HPDE6-E6E7 (cell line): Measurements from ENCODE around the gene OSBPL1A.

Experiments
- DNase-seq: peaks from one replicate; pipeline ENCODE4 v3.0.0; 2011; ENCODE audit warnings: missing footprints; ENCODE audit errors: extremely low spot score

OSBPL1A gene

GRCh38 chr18:24397694-24398368 is at the start of gene OSBPL1A:
Gene OSBPL1A, minus strand, starts transcription at chr18:24397824. Its CDS starts 20,291 bp downstream, at chr18:24377533.
- peak; percentile 81 for DNase-seq

- DNase-seq: no peak
These were observed 49.4 kb upstream of the OSBPL1A start for GRCh38 chr18:24446953-24447538.

GRCh38 chr18:24446453-24446852 is 48.8 kb upstream of the OSBPL1A start:
- DNase-seq: no peak

GRCh38 chr18:24443870-24444269 is 46.2 kb upstream of the OSBPL1A start:
- DNase-seq: no peak

- DNase-seq: no peak
These were observed 39.3 kb upstream of the OSBPL1A start for GRCh38 chr18:24436939-24437338.

- DNase-seq: no peak
These were observed 35.0 kb upstream of the OSBPL1A start for GRCh38 chr18:24432618-24433017.

GRCh38 chr18:24429188-24429587 is 31.6 kb upstream of the OSBPL1A start:
- no peak for DNase-seq

GRCh38 chr18:24428709-24429108 is 31.1 kb upstream of the OSBPL1A start:
- DNase-seq: no peak

GRCh38 chr18:24427484-24427883 is 29.9 kb upstream of the OSBPL1A start:
- no peak for DNase-seq

GRCh38 chr18:24426398-24427294 is 29.0 kb upstream of the OSBPL1A start, which contains the start of gene IMPACT:
Gene IMPACT, plus strand, starts transcription at chr18:24426670. Its CDS starts 87 bp downstream, at chr18:24426757.
- peak; percentile 79 for DNase-seq

- DNase-seq: no peak
These were observed 28.4 kb upstream of the OSBPL1A start for GRCh38 chr18:24426073-24426397.

GRCh38 chr18:24421831-24422230 is 24.2 kb upstream of the OSBPL1A start:
- no peak for DNase-seq

- no peak for DNase-seq
These were observed 22.9 kb upstream of the OSBPL1A start for GRCh38 chr18:24420551-24420950.

- no peak for DNase-seq
These were observed 19.9 kb upstream of the OSBPL1A start for GRCh38 chr18:24417480-24417879.

GRCh38 chr18:24414349-24415003 is 16.9 kb upstream of the OSBPL1A start:
- no peak for DNase-seq

- peak; percentile 32 for DNase-seq
These were observed 15.5 kb upstream of the OSBPL1A start for GRCh38 chr18:24413148-24413547.

GRCh38 chr18:24408496-24408895 is 10.9 kb upstream of the OSBPL1A start:
- DNase-seq: no peak

- DNase-seq: no peak
These were observed 7.0 kb upstream of the OSBPL1A start for GRCh38 chr18:24404591-24404990.

GRCh38 chr18:24403076-24403475 is 5.5 kb upstream of the OSBPL1A start:
- no peak for DNase-seq

- no peak for DNase-seq
These were observed 4.7 kb upstream of the OSBPL1A start for GRCh38 chr18:24402209-24402785.

- DNase-seq: no peak
These were observed 3.0 kb upstream of the OSBPL1A start for GRCh38 chr18:24400587-24400986.

- DNase-seq: no peak
These were observed 916 bp upstream of the OSBPL1A start for GRCh38 chr18:24398540-24398939.
